ENCODE data around the gene QRICH2. TPM values are rescaled to one million over a fixed set of nuclear protein-coding genes. Genes with fewer than 3 reads are reported as not detected.

QRICH2 gene
- total and polyA plus RNA-seq, 2 donors from 2014 or later = 2.0 to 2.5 TPM

GRCh38 chr17:76276461-76277299, 31.4 kb downstream of the QRICH2 start:
- H3K27ac ChIP-seq (ENCODE audit: low read depth in 2 of 2, low read length in 2 of 2) = no peak overlapping the region
- FAIRE-seq = no peak
- no peak for DNase-seq
- H3K9ac ChIP-seq (ENCODE audit: low read length in 3 of 3) = no peak overlapping the region
- no peaks in the 10 kb centered on the region for H3K27me3 ChIP-seq (ENCODE audit: control insufficient read depth, insufficient read depth, low read length)
- TF ChIP-seq CTCF (IDR thresholded peaks at IDR 0.05; ENCODE audit: borderline replicate concordance, extremely low read depth, insufficient read depth) = no peak
- peaks cover 0 to 2% (median 0%) of the 10 kb centered on the region in 3 donors for H3K9me3 ChIP-seq (ENCODE audit: control insufficient read depth in 2 of 3, insufficient read depth in 1 of 3, low read length in 3 of 3)
- intact Hi-C loops (cut with DNase I) = loop anchor here (5.0 kb wide), 1 partner anchor 154 kb away; no protein-coding TSS in a partner anchor
- no peak overlapping the region for H3K4me3 ChIP-seq (ENCODE audit: low read length in 3 of 3)
- peaks cover 0 to 8% (median 6%) of the 10 kb centered on the region in 3 donors for H3K4me1 ChIP-seq (ENCODE audit: control insufficient read depth in 2 of 3, insufficient read depth in 2 of 3, low read depth in 1 of 3, low read length in 3 of 3)
- H3K36me3 ChIP-seq (ENCODE audit: control insufficient read depth in 2 of 3, insufficient read depth in 3 of 3, low read length in 3 of 3) = no peaks in the 10 kb centered on the region

- Histone ChIP-seq H3K27ac (ENCODE audit: low read depth in 2 of 2, low read length in 2 of 2) (no peak overlapping the region), H3K9ac (ENCODE audit: low read length in 3 of 3) (no peak overlapping the region), H3K27me3 (ENCODE audit: control insufficient read depth, insufficient read depth, low read length) (no peaks in the 10 kb centered on the region), H3K36me3 (ENCODE audit: control insufficient read depth in 2 of 3, insufficient read depth in 3 of 3, low read length in 3 of 3) (no peaks in the 10 kb centered on the region), H3K4me3 (ENCODE audit: low read length in 3 of 3) (no peak overlapping the region), H3K9me3 (ENCODE audit: control insufficient read depth in 2 of 3, insufficient read depth in 1 of 3, low read length in 3 of 3) (peaks cover 0 to 2% (median 0%) of the 10 kb centered on the region in 3 donors), H3K4me1 (ENCODE audit: control insufficient read depth in 2 of 3, insufficient read depth in 2 of 3, low read depth in 1 of 3, low read length in 3 of 3) (peaks cover 0 to 14% (median 8%) of the 10 kb centered on the region in 3 donors)
- intact Hi-C loops (cut with DNase I) = loop anchor here (5.0 kb wide), 1 partner anchor 154 kb away; no protein-coding TSS in a partner anchor
- FAIRE-seq (no peak), DNase-seq (no peak)
- TF ChIP-seq CTCF (IDR thresholded peaks at IDR 0.05; ENCODE audit: borderline replicate concordance, extremely low read depth, insufficient read depth) = no peak
Observed at GRCh38 chr17:76276069-76276431, 32.0 kb downstream of the QRICH2 start.

GRCh38 chr17:76275382-76276068, 32.6 kb downstream of the QRICH2 start:
- peak in 1 of 5 donors; percentile 74 for DNase-seq

More at GRCh38 chr17:76275382-76276068, 32.6 kb downstream of the QRICH2 start:
- no peak overlapping the region for H3K27ac ChIP-seq (ENCODE audit: low read depth in 2 of 2, low read length in 2 of 2)
- no peaks in the 10 kb centered on the region for H3K27me3 ChIP-seq (ENCODE audit: control insufficient read depth, insufficient read depth, low read length)
- peaks cover 0 to 2% (median 0%) of the 10 kb centered on the region in 3 donors for H3K9me3 ChIP-seq (ENCODE audit: control insufficient read depth in 2 of 3, insufficient read depth in 1 of 3, low read length in 3 of 3)
- TF ChIP-seq CTCF (IDR thresholded peaks at IDR 0.05; ENCODE audit: borderline replicate concordance, extremely low read depth, insufficient read depth) = no peak
- H3K36me3 ChIP-seq (ENCODE audit: control insufficient read depth in 2 of 3, insufficient read depth in 3 of 3, low read length in 3 of 3) = no peaks in the 10 kb centered on the region
- intact Hi-C loops (cut with DNase I) = loop anchor here (5.0 kb wide), 1 partner anchor 153 kb away; no protein-coding TSS in a partner anchor
- H3K4me3 ChIP-seq (ENCODE audit: low read length in 3 of 3) = no peak overlapping the region
- peaks cover 0 to 14% (median 12%) of the 10 kb centered on the region in 3 donors for H3K4me1 ChIP-seq (ENCODE audit: control insufficient read depth in 2 of 3, insufficient read depth in 2 of 3, low read depth in 1 of 3, low read length in 3 of 3)
- H3K9ac ChIP-seq (ENCODE audit: low read length in 3 of 3) = no peak overlapping the region
- FAIRE-seq = no peak
